CD4-positive, alpha-beta T cell treated with Interleukin-6 at 100 ng/mL for 8 hours (primary cell): ENCODE measurements around the gene PAGE4.

ENCODE experiments used
- DNase-seq: peaks from one replicate; pipeline ENCODE4 v3.0.0-alpha.2; 2020; ENCODE audit warnings: mixed read lengths, low spot score

PAGE4 gene, protein sequence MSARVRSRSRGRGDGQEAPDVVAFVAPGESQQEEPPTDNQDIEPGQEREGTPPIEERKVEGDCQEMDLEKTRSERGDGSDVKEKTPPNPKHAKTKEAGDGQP

DNA sequence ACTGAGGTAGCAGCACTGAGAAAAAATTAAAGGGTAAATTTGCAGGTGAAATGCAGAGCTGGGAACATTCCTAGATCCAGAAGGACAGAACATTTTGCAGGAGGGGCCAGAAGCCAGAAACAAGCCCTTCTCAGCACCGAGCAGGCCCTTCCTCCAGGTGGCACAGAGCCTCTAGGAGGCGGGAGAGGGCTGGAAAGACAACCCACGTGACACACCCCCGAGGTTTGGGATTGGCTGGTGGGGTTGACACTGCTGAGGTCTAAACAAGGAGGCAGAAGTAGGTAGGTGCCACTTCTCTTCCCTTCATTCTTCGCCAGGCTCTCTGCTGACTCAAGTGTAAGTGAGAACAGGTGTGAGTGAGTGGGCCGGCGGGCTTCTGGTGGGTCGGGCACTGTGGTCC is at the start of gene PAGE4:
TSS of gene PAGE4 (plus strand) at position 288 of the 400 bp plus-strand sequence. CDS start 1,126 bp downstream, outside the sequence.
- no peak for DNase-seq

DNA sequence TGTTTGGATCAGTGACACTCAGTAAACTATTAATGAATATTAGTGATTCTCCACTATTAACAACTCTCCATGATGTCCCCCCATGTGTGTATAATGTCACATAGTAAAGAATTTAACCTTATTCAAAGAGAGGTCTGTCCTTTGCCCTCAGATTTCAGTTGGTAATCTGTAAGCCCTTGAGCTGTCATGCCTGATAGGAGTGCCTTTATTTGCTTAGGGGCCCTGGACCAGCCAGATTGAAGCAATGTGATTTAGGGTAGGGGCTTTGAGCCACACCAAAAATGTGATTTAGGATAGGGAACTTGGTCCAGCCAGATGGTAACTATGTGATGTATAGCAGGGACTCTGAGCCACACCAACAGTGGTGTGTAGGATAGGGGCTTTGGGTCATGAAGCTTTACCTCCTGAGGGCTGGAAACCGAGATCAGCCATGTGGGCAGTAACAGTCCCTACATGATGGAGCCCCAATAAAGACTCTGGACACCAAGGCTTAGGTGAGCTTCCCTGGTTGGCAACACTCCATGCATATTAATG is 44.3 kb upstream of the PAGE4 start:
- no peak for DNase-seq

DNA sequence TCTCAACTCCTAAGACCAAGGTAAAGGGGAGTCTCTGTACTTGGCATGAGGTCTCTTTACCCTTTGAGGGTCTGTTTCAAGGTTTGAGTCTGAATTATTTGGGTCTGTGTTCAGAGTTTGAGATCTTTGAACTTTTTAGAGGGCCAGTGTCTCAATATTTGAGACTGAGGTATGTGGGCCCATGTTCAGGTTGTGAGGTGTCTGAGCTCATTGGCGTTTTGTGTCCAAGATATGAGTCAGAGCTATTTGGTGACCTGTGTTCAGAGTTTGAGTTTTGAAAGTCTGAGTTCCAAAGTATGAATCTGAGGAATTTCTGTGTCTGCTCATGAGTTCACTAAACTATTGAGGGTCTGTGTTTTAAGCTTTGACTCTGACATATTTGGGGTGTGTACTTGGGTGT is 36.7 kb upstream of the PAGE4 start:
- DNase-seq: no peak

DNA sequence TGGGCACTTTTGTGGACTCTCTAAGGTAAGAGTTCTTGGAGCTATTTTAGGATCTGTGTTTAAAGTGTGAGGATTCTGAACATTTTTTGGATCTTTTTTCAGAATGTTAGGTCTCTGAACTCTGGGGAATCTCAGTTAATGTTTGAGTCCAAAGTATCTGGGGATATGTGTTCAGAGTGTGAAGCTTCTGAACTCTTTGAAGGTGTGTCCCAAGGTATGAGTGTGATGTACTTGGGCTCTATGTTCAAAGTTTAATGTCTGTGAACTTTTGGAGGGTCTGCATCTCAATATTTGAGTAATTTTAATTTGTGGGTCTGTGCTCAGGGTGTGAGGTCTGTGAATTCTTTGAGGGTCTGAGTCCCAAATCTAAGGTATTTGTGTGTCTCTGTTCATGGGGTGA is 35.4 kb upstream of the PAGE4 start:
- no peak for DNase-seq

DNA sequence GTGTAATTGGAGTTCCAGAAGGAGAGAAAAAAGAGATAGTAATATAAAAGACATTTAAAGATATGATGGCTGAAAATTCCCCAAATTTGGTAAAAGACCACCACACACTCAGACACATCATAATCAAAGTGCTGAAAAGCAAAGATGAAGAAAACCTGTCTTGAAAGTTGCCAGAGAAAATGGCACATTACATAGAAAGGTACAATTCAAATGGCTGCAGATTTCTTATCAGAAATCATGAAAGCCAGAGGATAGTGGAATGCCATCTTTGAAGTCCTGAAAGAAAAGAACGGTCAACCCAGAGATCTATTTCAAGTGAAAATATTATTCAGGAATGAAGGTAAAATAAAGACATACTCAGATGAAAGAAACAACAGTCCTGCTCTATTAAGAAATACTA is 29.3 kb upstream of the PAGE4 start:
- DNase-seq: no peak

DNA sequence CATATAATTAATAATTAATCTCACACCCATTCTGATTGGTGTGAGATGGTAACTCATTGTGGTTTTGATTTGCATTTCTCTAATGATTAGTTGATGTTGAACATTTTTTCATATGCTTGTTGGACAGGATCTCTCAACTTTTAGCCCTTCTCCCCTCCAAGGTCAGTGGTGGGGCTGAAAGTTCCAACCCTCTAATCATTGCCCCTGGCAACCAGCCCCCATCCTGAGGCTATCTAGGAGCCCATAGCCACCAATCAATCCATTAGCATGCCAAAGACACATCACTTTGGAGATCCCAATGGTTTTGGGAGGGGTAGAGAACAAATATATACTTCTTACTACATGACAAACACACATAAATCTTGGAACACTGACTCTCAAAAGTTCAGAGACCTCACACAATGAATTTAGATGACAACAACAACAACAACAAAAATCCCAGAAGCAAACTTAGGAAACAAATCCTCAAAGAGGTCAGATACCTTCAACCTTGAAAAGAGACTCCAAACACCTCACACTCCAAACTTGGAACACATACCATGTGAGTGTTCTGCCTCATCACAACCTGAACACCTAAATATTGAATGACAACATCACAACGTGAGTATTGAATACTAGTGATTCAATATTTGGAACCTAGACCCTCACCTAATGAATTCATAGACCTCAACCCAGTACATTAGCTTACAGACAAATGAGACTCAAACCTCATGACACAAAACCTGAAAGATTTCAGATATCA is 19.0 kb upstream of the PAGE4 start:
- no peak for DNase-seq

DNA sequence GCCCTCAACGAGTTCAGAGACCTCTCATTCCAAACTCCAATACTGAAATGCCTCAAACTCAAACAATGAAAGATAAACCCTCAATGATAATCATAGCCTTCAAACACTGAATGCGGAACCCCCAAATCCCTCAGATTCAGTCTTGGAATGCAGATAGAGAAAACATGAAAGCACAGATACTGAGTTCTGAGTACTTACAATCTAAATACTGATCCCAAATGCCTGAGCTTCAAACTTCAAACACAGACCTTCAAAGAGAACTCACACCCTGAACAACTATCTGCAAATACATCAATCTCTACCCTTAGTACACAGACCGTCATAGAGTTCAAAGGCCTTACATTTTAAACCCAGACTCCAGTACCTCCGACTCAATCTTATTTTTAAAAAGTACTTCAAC is 16.9 kb upstream of the PAGE4 start:
- no peak for DNase-seq

DNA sequence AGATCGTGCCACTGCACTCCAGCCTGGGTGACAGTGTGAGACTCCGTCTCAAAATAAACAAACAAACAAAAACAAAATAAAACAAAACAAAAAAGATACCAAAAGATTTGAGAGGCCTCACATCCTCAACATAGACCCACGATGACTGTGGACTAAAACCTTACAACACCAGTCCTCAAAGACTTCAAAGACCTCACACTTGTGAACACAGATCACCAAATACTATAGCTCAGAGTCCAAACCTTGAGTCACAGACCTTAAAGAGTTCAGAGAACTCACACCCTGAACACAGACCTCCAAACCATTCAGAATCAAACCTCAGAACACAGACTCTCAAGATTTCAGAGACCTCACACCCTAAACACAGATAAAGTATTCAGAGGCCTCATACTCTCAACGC is 12.7 kb upstream of the PAGE4 start:
- DNase-seq: no peak

DNA sequence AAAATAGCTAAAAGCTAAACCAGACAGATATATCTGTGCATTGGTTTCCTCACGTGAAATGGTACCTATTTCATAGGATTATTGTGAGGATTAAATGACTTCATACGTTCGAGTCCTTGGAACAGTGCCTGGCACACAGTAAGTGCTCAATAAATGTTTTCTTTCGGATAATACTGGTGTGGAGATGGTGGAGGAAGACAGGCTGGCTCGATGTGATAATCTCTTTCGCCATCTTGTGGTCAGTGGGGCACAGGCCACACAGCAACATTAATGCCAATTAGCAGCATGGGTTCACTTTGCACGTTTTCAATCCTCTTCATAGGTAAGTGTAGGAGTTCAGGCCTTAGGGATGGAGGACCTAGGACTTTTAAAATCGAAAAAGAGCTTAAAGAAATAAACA is 9.3 kb downstream of the PAGE4 start:
- DNase-seq: no peak

DNA sequence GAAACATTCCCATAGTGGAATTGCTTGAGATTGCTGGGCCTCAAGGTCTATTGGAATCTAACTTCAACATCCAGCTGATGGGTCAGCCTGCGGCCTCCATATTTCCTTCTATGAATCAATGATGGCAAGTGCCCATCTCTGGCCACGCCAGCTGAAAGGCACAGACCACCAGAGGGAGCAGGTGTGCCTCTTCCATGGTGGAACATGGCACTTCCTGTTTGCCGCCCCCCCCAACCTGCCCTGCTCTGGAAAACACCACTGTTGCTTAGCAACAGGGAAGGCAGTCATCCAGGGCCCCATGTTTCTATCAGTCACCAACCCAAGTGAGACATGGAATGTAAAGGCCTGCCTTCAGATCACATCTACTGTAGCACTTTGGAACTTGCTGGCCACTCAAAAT is 11.6 kb downstream of the PAGE4 start:
- peak; percentile 6 for DNase-seq

DNA sequence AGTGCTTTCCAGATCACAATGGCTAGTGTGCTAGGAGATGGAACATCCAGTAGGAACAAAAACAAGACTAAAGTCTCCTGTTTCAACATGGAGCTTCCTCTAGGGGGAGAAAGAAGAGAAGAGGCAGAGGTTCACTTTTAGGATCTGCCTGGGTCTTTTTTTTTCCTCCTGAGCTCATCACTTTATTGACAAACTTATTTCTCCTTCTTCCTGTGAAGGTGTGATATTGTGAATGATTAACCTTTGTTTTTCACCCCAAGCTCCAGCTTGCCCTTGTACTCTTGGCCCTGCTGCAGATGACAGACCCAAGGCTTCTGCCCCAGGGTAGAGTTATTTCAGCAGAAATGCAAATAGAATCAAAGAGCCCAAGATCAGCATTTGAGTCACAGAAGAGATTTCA is 13.5 kb downstream of the PAGE4 start:
- DNase-seq: no peak

DNA sequence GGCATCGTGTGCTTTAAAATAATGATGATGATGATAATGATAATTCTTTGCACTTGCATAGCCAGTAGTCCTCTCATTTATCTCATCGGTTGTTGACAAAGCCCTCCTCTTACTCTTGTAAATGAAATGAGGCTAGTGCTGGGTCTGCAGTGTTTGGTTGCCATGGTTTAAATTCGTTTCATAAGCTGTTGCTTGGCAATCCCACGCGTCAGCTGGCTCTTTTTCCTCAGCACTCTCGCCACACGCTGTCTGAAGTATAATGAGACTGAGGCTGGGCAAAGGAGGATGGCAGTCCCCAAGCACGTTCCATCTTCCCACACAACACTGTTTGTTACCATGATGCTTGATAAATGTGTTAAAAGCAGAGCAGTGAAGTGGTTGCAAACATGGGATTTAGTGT is 15.5 kb downstream of the PAGE4 start:
- no peak for DNase-seq

DNA sequence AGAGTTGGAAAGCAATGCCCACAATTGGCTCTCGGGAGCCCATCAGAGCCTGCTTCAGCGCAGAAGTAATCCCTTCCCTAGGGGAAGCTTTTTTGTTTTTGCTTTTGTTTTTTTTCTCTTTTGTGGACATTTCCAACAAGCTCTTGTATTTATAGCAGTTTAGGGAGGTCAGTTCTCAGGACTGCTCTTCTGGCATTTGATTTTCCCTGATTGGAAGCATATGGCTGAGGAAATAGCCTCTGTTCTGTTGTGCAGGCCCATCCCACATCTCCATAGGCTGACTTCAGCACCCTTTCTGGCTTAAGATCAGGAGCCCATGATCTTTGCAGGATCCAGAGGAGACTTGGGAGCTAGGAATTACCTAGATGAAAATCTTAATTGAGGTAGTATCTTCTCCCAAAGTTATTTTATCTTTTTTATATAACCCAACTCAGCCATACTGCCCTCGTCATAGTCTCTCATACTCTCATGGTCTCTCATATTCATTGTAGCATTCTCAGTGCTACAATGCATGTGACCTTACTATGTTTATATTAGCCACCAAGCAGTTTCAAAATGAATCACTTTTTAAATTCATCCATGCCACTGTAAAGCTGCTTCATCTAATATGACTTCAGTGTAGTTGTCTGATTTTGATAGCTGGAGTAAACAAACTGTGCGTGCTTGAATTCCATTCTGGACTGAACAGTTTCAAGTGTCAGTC is 16.7 kb downstream of the PAGE4 start:
- DNase-seq: no peak

DNA sequence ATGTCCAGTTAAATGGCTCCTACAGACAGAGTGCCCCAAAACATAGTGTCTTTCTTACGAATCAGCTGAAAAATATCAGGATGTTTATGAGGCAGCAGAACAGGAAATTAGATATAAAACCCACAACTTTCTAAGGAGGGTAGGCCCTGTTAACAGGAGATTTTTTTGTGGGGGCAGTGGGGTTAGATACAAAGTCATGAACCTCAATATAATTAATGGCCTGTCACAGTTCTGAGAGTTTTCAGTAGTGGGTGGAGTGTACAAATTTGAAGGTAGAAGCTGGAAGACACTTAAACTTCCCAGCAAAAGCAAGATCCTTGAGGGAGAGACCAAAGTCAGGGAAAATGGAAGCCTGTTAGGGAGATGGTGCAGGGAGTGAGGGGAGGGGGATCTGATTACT is 17.4 kb downstream of the PAGE4 start:
- no peak for DNase-seq

DNA sequence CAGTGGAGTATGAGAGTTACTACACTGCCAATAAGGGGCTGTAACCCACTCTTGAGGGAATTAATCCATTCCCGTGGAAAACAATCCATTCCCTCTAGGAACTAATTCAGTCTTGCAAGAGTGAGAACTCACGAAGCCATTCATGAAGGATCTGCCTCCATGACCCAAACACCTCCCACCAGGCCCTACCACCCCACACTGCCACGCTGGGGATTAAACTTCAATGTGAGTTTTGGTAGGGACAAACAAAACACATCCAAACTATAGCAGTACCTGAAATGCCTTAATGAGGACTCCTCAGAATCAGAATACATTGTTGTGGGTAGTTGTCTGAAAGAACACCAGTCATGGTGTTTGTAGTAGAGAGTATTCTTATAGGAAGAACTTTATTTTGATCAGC is 19.2 kb downstream of the PAGE4 start:
- no peak for DNase-seq

DNA sequence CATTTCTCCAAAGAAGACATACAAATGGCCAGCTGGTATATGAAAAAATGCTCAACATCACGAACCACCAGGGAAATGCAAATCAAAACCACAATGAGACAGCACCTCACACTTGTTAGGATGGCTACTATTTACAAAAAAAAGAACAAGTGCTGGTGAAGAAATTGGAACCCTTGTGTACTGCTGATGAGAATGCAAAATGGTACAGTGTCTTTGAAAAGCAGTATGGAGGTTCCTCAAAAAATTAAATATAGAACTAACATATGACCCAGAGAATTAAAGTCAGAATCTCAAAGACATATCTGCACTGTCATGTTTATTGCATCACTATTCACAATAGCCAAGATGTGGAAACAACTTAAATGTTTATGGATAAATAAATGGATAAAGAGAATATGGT is 20.9 kb downstream of the PAGE4 start:
- DNase-seq: no peak

DNA sequence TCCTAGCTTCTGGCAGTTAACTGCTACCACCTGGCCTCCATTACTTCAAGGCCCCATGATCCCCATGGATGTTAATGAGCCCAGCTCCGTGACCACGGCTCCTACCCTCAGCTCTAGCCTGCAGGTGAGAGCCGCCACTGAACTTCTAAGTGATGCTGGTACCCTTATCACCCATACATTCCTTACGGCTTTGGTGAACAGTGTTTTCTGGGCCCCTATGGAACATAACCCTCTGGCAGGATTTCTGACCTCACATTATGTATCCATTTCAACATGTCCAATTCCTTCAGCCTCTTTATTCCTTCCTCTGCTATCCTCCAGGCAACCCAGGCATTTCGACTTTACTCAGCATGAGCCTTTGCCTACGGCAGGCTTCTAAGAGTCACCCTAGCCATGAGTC is 24.6 kb downstream of the PAGE4 start:
- DNase-seq: no peak

DNA sequence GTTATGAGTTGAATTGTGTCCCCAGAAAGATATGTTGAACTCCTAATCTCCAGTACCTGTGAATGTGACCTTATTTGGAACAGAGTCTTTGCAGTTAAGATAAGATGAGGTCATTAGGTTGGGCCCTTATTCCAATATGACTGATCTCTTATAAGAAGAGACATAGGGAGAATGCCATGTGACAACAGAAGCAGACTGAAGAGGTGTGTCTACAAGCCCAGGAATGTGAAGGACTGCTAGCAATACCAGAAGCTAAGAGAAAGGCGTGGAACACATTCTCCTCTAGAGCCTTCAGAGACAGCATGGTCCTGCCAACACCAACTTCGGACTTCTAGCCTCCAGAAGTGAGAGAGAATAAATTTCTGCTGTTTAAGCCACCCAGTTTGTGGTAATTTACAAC is 27.7 kb downstream of the PAGE4 start:
- DNase-seq: no peak

DNA sequence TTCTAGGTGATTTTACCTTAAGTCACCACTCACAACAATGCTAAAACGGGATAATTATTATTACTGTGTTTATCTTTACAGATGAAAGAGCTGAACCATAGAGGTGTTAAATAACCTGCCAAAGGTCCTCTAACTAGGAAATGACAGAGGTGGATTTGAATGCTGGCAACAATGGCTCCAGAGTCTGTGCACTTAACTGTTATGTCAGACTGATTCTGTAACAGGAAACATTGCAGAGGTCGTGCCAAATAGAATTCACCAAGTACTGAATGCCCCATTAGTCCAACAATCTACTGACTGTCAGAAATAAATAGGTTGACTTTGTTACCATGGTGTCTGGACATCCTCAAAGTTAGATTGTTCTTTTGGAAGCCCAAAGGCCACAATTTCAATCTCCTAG is 29.2 kb downstream of the PAGE4 start:
- no peak for DNase-seq

DNA sequence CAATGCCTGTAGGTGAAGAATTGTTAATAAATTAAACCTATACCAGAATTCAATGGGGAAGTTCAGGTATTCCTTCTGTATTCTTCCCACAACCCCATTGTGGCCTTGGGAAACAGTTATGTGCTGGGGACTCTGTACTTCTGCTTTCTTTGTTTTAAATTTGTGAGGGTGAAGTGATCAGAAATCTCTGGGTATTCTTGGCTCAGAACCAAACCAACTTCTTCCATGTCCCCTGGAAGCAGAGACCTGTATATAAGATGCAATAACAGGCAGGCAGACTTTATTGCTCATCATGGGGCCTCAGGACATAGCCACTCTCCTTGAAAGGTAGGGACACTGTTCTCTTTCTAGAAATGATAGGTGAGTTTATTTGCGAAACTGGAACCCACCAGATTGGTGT is 30.4 kb downstream of the PAGE4 start:
- DNase-seq: no peak

DNA sequence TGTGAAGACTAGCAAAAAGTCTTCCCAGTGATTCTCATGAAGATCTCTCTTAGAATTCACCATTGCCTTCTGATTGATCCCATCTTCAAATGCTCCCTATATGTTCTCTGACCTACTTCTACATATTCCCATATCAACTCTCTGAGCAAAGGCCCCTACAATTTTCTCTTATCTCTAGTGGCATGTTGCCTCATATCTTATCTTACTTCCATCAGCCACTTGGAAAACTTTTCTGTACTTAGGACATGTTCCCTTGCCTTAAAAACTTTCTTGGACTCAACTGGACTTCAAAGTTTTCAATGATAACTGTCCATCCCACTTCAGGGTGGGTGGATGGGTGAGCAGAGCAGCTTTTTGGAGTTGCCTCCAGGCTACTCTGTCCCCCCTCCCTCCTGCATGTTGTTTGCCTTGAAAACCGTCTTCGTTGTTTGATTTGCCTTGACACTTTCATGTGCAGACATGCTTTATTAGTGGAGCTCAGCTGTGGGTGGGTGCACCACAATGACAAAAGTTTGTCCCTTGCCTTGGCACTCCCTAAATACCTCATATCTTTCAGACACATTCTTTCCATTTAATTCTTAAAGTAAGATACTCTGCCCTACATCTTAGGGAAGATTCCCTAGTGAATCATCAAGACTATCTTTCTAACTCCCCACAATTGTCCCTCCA is 31.9 kb downstream of the PAGE4 start:
- DNase-seq: no peak

DNA sequence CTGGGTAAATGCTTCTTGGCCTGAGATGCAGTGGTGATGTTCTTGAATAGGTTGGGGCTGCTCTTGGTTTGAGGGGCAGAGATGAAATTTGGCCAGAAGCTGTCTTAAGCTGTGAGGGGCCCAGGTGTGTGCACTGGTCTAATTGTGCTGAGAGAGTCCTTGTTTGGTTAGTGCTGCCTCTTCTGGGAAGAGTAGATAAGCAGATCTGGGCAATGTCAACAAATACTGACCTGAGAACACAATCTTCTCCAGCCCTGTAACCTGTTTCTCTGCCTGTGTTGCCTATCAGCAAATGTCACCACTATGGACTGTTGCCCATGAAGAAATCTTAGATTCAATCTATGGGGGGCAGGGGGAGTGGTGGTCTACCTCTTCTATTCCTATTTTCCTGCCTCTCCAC is 33.0 kb downstream of the PAGE4 start:
- DNase-seq: no peak

DNA sequence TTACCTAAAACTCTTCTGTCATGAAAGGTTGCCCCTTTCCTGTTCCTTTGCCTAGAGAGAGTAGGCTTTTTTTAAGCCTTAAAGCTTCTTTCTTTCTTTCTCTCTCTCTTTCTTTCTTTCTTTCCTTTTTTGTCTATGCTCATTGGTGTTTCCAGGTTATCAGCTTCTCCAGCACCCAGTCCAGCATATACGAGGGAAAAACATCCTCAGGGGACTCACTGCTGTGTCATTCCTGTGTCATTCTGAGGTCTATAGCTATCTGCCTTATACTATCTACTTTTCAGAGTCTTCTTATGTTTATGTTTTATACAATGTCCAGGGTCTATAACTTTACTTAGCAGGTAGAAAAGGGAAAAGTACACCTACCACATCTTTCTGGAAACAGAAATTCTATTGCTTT is 39.6 kb downstream of the PAGE4 start:
- no peak for DNase-seq
